Astrocyte of the cerebellum (primary cell): ENCODE data around the gene TRIM24.
"Not testable (repeated sequence)": the region's sequence is repeated elsewhere in the genome, so short reads cannot be mapped to it uniquely, and the experiment has no call there.

ENCODE experiments used
- DNase-seq: peaks from one replicate; pipeline ENCODE4 v3.0.0-alpha.2; 2011; ENCODE audit warnings: low read depth
- H3K4me3 ChIP-seq: 2 replicates; pipeline ENCODE4 v1.5.1; 2011; ENCODE audit warnings: mild to moderate bottlenecking, low read depth, low read length, moderate library complexity
- in situ Hi-C: cut with HindIII; loops from 2 replicates; pipeline ENCODE4 v1.10.0; 2017; ENCODE audit warnings: low sequenced_read_pairs
- TF ChIP-seq, protein P1 (sequence below): IDR thresholded peaks from 2 replicates; pipeline ENCODE4 v1.5.1; 2012; ENCODE audit warnings: low read length, low read depth, moderate library complexity, mild to moderate bottlenecking; ENCODE audit errors: missing control alignments

Gene TRIM24

DNA sequence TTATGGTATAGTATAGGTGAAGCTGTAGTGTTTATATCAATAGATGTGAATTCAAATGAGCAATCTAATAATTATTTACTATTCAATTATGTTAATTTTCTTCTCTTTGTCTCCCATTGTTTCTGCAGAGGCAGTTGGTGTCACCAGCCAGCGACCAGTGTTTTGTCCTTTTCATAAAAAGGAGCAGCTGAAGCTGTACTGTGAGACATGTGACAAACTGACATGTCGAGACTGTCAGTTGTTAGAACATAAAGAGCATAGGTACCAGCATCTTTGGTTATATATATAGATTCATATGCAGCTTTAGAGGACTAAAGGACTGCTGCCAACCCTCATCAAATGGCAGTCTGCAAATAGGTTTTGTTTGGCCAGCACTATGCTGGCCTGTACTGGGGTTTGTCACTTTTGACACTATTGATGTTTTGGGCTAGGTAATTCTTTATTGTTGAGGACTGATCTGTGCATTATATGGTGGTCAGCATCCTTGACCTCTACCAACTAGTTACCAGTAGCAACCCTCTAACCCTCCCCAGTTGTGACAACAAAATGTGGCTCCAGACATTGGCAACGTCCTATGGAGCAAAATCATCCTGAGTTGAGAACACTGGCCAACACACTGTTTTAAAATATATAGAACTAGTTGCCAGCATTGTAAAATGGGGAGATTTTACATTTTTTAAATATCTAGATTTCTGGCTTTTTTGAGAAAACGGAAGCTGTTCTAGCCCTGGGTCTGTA lies 59.2 kb downstream of the TRIM24 start:
- no peak overlapping the region for H3K4me3 ChIP-seq
- in situ Hi-C loops = no loop called here
- TF ChIP-seq, protein P1, sequence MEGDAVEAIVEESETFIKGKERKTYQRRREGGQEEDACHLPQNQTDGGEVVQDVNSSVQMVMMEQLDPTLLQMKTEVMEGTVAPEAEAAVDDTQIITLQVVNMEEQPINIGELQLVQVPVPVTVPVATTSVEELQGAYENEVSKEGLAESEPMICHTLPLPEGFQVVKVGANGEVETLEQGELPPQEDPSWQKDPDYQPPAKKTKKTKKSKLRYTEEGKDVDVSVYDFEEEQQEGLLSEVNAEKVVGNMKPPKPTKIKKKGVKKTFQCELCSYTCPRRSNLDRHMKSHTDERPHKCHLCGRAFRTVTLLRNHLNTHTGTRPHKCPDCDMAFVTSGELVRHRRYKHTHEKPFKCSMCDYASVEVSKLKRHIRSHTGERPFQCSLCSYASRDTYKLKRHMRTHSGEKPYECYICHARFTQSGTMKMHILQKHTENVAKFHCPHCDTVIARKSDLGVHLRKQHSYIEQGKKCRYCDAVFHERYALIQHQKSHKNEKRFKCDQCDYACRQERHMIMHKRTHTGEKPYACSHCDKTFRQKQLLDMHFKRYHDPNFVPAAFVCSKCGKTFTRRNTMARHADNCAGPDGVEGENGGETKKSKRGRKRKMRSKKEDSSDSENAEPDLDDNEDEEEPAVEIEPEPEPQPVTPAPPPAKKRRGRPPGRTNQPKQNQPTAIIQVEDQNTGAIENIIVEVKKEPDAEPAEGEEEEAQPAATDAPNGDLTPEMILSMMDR = no peak
- DNase-seq = no peak

- TF ChIP-seq, protein P1 = no peak
- H3K4me3 ChIP-seq = no peak overlapping the region
- in situ Hi-C loops = no loop called here
- DNase-seq = no peak
These were observed 60.7 kb downstream of the TRIM24 start for GRCh38 chr7:138520742-138521141.

DNA sequence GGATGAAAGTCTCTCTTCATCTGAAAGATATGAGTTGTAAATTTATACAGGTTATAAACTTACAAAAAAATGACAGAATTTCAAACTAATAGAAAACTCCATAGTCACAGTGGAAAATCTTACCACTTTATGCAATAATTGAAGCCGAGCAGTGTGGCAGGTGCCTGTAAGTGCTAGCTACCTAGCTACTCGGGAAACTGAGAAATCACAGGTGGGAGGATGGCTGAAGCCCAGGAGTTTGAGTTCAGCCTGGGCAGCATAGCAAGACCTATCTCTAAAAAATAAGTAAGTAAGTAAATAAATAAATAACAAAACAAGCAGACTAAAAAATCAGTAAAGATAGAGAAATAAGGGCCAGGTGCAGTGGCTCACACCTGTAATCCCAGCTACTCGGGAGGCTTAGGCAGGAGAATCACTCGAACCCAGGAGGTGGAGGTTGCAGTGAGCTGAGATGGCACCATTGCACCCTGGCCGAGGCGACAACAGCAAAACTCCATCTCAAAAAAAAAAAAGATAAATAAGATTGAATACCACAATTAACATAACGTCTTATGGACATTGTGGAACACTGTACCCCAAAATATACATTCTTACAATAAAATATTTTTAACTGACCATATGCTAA lies 61.9 kb downstream of the TRIM24 start:
- in situ Hi-C loops = no loop called here
- DNase-seq = no peak
- H3K4me3 ChIP-seq = no peak overlapping the region
- TF ChIP-seq, protein P1 = no peak

- no peak for DNase-seq
- in situ Hi-C loops = no loop called here
- H3K4me3 ChIP-seq = no peak overlapping the region
- TF ChIP-seq, protein P1 = no peak
These were observed 64.2 kb downstream of the TRIM24 start for GRCh38 chr7:138524259-138524658.

- TF ChIP-seq, protein P1 = no peak
- no peak for DNase-seq
- in situ Hi-C loops = no loop called here
- H3K4me3 ChIP-seq = no peak overlapping the region
These were observed 65.7 kb downstream of the TRIM24 start for GRCh38 chr7:138525757-138526156.

- DNase-seq = no peak
- in situ Hi-C loops = no loop called here
- no peak overlapping the region for H3K4me3 ChIP-seq
- TF ChIP-seq, protein P1 = no peak
These were observed 67.7 kb downstream of the TRIM24 start for GRCh38 chr7:138527746-138528223.

GRCh38 chr7:138536833-138537232 lies 76.8 kb downstream of the TRIM24 start:
- in situ Hi-C loops, DNase-seq, H3K4me3 ChIP-seq: not testable (repeated sequence)
